ENCODE measurements around the gene CAPZB.

DNA sequence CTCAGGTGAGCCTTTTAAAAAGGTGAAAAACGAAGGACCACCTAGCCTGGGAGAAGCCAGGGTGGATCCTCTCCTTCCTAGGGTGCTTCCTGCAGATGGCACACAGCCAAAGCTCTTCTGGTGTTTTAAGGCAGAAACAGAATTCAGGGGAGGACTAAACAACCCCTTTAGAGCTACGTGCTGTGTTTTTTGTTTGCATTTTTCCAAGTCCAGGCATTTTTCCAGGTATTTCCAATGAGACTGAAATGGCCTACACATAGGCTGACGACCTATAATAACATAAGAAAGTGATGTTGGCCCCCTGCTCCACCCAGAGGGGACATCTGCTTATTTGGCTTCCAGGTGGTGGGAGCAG lies 83.8 kb downstream of the CAPZB start:
- TF ChIP-seq POLR2A (IDR thresholded peaks at IDR 0.05) = no peak
- TF ChIP-seq, protein P1, sequence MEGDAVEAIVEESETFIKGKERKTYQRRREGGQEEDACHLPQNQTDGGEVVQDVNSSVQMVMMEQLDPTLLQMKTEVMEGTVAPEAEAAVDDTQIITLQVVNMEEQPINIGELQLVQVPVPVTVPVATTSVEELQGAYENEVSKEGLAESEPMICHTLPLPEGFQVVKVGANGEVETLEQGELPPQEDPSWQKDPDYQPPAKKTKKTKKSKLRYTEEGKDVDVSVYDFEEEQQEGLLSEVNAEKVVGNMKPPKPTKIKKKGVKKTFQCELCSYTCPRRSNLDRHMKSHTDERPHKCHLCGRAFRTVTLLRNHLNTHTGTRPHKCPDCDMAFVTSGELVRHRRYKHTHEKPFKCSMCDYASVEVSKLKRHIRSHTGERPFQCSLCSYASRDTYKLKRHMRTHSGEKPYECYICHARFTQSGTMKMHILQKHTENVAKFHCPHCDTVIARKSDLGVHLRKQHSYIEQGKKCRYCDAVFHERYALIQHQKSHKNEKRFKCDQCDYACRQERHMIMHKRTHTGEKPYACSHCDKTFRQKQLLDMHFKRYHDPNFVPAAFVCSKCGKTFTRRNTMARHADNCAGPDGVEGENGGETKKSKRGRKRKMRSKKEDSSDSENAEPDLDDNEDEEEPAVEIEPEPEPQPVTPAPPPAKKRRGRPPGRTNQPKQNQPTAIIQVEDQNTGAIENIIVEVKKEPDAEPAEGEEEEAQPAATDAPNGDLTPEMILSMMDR (IDR thresholded peaks at IDR 0.05) = no peak

Data from adrenal gland (tissue), 5 donors.